Fibroblast of skin of right biceps (primary cell): ENCODE measurements around the gene DRD5.
"Not testable (repeated sequence)": the region's sequence is repeated elsewhere in the genome, so short reads cannot be mapped to it uniquely, and the experiment has no call there.

ENCODE experiments used
- DNase-seq: peaks from one replicate; pipeline ENCODE4 v3.0.0-alpha.2; 2013

DRD5 gene

DNA sequence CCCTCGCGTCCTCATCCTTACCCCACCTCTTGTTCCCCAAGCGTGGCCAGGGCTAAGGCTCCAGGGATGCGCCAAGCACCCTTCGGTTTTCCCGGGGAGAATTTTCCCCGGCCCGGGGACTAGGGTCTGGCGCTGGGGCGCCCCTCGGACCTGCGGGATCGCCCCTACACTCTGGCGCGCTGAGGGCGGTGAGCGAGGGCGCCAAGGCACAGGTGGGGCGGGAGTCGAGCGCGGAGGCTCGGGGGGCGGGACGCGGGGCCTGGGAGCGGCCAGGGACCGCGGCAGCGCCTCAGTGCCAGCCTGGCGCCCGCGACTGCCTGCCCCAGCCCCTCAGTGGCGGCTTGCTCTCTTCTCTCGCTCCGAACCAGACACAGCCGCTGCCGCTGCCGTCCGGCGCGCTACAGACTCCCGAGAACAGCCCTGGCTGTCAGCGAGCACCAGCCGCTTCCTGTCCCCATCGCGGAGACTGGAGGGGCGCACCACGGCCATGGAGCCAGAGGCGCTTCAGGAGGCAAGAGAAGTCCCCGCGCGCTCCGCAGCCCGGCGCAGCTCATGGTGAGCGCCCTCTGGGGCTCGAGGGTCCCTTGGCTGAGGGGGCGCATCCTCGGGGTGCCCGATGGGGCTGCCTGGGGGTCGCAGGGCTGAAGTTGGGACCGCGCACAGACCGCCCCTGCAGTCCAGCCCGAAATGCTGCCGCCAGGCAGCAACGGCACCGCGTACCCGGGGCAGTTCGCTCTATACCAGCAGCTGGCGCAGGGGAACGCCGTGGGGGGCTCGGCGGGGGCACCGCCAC lies at the start of gene DRD5:
Gene DRD5, plus strand, starts transcription at position 292 of the 793 bp plus-strand sequence. Its CDS starts 396 bp downstream, at position 688.
- no peak for DNase-seq

DNA sequence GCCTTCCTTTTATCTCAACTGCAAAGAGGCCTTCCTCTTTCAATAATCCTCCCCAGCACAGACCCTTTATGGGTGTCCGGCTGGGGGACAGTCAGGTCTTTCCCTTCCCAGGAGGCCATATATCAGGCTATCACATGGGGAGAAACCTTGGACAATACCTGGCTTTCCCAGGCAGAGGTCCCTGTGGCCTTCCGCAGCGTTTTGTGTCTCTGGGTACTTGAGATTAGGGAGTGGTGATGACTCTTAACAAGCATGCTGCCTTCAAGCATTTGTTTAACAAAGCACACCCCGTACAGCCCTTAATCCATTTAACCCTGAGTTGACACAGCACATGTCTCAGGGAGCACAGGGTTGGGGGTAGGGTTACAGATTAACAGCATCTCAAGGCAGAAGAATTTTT lies 49.2 kb upstream of the DRD5 start:
- DNase-seq, result not testable (repeated sequence)

DNA sequence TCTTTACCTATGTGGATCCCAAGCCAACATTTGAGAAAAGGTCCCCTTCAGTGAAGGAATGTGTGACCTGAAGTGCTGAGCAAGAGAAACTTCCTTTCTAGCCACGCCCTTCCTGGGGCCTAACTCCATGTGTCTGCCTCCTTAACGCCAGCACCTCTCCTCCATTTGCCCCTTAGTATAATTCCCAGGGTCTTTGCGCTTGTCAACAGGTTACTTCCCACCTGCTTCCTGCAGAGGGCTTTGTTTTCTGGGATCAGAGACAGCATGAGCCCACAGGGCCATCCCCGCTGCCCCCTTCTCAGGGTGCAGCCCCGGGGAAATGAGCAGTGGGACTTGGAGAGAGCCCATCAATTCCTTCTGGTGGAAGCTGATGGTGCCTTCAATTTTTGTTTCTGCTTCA lies 45.9 kb upstream of the DRD5 start:
- no peak for DNase-seq

DNA sequence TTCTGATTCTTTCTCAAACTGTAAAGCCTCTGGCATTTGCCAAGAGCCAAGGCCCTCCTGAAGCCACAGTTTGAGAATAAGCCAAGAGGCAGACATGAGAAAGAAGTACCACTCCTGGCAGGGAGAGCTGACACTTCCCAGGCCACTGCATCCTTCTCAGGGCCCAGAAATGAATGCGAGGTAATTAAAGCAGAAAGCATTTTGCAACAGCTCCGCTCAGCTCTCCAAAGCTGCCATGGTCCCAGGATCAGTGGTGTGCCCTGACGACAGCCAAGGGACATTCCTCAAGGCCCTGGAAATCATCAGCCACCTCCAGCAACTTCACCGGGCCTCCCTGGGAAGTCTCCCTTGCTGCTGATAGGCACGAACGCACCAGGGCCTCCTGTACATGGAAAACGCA lies 44.2 kb upstream of the DRD5 start:
- not testable (repeated sequence) for DNase-seq

DNA sequence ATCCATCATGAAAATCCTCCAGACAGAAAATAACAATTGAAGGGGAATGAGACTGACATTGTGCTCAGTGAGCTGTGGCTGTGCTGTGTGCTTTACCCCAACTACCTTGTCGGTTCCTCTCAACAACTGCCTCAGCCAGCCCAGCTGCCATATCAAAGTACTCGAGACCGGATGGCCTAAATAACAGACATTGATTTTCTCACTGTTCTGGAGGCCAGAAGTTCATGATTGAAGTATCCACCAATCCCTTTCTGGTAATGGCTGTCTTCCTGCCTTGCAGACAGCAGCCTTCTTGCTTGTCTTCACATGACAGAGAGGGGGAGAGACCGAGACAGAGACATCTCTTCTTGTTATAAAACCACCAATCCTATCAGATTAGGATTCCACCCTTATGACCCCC lies 37.6 kb upstream of the DRD5 start:
- not testable (repeated sequence) for DNase-seq

DNA sequence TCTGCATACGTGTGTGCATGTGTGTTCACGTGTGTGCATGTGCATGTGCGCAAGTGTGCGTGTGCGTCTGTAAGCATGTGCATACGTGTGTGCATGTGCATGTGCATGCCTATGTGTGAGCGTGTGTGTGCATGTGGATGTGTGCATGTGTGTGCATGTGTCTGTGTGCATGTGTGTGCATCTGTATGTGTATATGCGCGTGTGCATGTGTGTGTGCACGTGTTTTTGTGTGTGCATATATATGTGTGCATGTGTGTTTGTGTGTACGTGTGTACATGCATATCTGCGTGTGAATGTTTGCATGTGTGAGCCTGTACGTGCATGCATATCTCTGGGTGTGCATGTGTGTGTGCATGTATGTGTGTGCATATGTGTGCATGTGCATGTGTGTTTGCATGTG lies 35.7 kb upstream of the DRD5 start:
- DNase-seq, result no peak

DNA sequence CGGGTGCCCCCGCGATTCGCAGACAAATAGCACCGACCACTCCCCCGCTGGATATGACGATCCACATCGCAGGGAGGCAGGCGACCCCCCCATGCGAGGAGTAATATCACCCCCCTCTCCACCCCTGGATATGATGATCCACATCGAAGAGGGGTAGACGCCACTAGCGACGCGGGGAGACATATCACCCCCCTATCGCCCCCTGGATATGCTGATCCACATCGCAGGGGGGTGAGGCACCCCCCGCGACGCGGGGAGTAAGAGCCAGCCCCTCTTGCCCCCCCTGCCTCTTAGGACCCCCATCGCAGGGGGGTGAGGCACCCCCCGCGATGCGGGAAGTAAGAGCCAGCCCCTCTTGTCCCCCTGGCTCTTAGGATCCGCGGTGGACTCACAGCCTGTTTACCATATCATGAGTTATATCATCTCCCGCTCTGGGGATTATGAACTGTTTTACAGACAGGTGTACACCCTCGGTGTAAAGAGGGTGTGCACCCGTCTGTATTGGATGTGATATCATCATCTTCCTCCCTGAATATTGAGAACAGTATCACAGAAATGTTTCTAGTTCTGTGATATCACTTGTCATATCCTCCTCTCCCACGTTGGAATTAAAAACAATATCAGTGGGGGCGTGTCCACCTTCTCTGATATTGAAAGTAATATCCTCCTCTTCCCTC lies 22.7 kb upstream of the DRD5 start:
- DNase-seq, result no peak

DNA sequence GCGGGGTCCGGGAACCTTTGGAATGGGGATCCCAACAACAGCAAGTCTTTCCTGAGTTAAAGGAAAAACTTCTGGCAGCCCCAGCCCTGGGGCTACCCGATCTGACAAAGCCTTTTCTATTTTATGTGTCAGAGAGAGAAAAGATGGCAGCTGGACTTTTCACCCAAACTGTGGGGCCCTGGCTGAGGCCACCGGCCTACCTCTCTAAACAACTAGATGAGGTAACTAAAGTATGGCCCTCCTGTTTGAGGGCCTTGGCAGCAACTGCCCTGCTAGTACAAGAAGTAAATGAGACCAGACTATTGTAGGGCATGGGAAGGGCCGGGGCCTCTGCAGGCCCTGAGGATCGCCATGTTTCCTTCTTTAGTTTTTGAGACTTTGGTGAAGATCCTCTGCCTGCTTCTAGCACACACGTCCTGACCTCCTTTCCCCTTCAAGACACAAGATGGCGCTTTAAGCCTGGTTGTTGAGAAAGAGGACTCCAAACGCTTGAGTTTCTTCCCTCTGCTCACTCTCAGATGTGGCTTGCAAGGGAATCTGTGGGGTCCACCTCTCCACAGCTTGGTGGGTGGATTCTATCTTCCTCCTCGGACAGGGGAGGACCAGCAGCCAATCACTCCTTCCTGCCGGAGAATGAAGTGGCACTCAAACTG lies 18.5 kb upstream of the DRD5 start:
- DNase-seq, result peak; percentile 58

DNA sequence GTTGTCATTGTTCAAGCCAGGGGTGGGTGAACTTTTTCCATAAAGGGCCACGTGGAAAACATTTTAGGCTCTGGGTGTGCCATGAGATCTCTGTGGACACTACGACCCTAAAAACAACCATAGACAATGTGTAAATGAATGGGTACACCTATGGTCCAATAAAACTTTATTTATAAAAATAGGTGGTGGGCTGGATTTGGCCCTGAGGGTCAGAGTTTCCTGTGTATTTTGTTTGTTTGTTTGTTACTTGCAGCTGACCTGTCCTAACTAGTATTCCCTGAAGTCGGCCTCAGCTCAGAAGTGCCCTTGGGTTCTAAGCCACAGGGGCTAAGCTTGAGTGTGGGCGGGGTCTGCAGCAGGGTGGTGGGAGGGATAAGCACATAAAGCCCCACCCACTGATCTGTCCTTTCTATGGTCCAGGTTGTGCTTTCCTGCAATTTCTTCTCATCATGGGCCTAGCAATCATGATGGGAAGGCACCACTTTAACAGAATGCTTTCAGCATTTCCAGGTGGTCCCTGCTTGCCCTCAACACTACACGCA lies 17.2 kb upstream of the DRD5 start:
- no peak for DNase-seq

DNA sequence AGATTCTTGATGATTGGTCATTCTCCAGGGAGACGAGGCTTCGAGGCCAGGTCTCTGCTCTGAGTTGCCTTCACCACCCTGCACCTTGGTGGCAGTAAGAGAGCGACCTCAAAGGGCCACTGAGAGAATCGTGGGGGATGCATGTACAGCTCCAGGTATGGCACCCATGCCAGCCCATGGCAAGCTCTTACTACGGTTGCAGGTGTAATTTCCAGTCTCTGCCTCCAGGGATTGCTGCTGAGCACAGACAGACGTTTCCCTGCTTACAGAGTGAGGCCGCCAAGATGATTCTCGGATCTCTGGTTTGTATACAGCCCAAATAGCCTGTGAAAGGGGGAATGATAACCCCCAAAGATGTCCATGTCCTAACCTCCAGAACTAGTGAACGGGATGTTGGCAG lies 16.3 kb upstream of the DRD5 start:
- DNase-seq, result no peak

DNA sequence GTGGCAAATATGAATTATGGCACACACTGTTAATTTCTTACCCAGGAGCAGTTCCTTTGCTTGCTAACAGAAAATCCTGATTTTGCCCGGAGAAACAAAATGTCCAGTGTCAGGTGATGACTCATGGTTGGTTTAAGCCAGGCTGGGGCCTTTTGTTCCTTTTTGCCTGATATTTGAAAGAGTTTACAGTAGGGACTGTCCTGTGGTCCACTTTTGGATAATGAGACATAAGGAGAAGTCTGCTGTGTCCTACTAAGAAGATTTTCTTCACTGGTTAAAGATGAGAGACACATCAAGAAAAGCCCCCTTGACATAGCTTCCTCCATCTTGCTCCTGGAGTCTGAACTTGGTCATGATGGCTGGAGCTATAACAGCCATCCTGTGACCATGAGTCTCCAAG lies 12.1 kb upstream of the DRD5 start:
- DNase-seq, result no peak

DNA sequence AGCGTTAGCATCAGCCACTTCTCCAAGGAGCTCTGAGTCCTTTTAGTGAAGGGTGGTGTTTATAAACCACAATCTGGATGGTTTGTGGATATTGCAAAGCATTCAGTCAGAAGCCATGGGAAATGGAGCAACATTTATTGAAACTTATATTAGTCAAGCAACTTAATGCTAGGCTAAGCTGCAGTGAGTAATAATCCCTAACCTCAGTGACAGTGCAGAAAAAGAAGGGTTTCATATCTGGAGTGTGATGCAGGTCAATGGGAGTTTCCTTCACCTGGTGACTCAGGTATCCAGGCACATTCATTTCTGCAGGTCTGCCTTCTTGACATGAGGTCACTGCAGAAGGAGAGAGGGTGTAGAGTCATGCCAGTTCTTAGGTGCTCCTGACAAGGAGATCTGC lies 10.4 kb upstream of the DRD5 start:
- no peak for DNase-seq

DNA sequence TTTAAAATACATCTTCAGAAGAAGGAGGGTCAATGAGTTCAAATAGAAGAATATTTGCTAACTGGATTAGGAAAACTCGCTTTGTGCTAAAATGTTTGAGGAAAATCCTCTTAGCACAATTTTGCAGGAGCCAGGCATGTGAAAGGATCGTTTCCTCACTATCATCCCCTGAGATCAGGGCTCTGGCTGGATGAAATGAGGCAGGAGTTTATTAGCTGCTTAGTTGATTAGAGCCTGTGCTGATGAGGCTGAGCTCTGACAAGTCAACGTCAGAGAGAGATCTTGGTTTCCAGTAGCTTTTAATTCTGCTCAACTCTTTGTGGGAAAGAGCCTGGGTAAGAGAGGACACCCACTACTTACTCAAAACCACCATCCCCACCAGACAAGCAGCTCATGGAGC lies 8.0 kb upstream of the DRD5 start:
- no peak for DNase-seq

DNA sequence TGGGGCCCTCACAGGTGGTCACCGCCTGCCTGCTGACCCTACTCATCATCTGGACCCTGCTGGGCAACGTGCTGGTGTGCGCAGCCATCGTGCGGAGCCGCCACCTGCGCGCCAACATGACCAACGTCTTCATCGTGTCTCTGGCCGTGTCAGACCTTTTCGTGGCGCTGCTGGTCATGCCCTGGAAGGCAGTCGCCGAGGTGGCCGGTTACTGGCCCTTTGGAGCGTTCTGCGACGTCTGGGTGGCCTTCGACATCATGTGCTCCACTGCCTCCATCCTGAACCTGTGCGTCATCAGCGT lies 652 bp downstream of the DRD5 start:
- no peak for DNase-seq

DNA sequence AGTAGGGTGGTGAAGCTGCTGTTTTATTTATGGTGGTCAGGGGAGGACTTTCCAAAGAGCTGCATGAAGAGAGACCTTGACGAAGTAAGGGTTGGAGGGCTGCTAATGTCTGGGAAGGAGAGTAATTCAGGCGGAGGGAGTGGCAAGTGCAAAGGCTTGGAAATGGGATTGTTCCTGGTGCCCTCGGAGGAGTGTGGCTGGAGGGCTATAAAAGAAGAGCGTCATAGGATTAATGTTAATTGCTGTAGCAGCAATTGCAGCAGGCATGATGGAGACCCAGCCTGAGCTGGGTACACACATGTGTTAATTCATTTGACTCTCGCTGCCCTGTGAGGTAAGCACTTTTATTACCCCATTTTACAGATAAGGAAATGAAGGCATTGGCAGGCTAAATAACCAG lies 4.5 kb downstream of the DRD5 start:
- DNase-seq, result not testable (repeated sequence)

DNA sequence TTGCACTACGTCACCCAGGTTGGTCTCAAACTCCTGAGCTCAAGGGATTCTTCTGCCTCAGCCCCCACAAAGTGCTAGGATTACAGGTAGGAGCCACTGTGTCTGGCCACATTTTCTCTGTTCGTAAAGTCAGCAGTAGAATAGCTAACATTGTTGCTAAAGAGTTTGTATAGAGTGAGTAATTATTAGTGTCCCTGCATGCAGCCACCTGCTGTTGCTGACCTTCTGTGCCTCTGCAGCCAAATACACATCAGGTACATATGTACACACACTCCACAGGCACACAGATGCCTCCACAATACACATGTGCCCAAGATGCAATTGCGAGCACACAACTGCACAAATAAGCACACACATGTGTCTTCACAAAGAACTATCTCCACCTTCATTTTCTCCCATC lies 10.9 kb downstream of the DRD5 start:
- no peak for DNase-seq

DNA sequence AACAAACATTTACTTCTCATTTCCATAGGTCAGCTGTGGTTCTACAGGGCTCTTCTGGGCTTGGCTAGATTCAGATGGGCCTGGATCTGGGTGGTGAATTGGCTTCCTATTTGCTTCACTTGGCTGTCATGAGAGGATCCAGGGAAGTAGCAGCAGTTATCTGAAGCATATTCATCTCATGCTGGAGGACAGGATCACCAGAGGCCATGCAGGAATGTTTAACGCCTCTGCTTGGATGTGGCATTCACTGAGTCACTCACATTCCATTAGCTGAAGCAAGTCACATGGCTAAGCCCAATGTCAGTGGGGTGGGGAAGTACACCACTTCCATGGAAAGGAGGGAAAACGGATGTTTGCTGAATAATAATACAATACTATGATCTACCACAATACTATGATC lies 15.2 kb downstream of the DRD5 start:
- DNase-seq, result peak; percentile 3

DNA sequence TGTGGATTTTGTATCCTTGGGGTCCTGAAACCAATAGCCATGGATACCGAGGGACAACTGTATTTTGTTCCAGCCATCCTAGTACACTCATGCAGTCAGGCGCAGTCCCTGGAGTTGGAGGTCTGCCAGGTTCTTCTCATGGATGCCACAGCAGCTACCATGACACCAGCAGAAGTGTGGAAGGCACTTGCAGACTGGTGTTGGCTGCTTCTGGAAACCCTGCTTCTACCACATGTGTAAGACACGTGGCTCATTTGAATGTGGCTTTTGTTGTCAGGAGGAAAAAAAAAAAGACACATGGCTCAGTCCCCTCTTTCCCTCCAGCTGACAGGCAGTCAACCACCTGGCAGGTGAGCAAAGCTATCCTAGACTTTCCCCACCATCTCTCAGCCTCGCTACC lies 19.4 kb downstream of the DRD5 start:
- DNase-seq, result no peak

DNA sequence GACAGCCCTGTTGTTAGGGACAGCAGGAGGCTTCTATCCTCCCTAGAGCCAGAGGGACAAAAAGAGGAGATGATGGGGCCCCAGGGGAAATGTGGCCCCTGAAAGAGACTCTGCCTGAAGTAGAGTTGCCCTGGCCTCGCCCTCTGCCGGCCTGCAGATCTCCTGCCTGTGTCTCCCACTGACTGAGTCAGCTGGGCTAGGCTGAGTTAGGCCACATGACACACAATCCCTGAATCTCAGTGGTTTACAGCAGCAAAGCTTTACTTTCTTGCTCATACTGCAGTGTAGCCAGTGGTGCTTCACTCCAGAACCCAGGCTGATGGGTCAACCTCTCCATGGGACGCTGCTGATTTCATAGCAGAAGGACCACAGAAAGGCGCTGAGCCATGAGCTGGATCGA lies 23.5 kb downstream of the DRD5 start:
- no peak for DNase-seq

DNA sequence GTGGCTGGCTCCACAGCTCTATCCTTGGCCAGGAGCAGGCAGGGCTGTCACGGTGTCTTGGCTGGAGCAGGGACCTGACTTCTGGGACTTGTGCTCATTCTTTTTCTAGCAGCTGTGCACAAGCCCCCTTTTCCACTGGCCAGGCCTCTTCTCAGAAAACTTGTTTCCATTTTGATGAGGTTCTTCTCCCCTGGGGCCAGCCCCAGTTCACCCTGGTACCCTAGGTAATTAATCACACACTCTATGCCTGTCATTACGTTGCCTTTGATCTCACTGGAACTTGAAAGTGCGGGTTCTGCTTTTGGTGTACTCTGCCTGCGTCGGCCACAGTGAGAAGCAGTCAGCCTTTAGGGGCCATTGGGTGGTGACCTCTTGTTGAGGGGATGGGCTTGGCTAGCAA lies 26.6 kb downstream of the DRD5 start:
- no peak for DNase-seq

DNA sequence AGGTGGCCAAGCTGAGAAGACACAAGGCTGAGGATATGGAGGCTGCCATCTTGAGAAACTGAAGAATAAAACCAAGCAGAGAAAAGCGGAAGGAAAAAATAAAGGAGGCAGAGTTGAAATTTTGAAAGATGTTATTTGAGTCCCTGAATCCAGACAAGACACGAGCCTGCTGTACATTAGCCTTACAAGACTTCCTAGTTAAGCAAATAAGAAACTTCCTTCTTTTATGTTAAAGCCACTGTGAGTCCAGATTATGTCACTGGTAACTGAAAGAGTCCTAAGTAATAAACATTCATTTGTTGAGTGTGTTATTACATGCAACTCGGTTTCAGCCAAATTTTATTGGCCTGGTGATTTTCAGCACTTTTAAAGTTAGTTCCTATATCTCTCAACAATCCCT lies 30.4 kb downstream of the DRD5 start:
- no peak for DNase-seq

DNA sequence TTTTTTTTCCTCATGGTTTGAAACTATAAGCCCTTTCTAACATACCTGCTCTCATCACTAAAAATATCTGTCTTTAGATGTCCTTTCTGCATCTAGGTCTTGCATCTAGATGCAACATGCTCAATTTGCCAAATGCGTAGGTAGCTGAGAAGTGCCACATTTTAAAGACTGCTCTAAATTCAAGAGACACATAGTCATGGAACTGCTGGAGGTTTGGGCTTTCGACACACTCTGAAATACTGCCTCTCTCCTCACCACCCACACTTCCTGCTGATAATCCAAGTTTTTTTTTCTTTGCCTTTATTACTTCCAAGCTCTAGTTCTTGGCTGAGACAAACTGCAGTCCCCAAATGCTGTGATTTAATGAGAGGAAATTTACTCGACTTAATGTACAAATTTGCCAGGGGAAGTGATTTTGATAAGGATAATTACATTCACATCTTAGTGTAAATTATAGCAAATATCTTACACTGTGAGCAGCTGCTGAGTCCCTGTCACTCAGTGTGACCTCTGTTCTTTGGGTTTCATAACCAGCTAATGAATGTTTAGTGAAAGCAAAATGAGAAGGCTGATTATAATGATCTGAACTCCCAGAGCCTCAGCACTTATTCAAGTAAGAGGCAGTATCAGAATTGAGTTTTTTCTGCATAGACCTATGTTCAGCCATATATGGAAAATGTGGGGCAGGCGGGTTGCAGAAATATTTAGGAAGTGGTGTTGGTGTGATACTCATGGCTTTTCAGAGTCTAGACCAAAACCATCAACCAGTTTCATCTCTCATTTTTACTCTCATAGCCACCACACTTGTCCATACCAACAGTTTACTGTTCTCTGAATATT lies 31.3 kb downstream of the DRD5 start:
- DNase-seq, result no peak

DNA sequence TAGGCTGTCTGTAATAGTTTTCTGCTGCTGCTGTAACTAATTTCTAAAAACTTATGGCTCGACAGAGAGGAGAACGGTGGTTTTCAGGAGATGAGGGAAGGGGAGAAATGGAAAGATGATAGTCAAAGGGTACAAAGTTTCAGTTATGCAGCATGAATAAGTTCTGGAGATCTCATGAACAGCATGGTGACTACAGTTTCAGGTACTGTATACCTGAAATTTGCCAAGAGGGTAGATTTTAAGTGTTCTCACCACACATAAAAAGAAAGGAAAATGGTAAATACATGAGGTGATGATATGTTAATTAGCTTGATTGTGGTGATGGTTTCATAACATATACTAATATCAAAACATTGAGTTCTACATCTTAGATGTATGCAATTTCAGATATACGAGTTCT lies 34.9 kb downstream of the DRD5 start:
- no peak for DNase-seq
